Measurements from ENCODE around the gene KANK2. TPM values are rescaled to one million over a fixed set of nuclear protein-coding genes. Genes with fewer than 3 reads are reported as not detected.
"Not testable (repeated sequence)": the region's sequence is repeated elsewhere in the genome, so short reads cannot be mapped to it uniquely, and the experiment has no call there.

Gene KANK2
- total and polyA plus RNA-seq, 2 experiments from 2014 or later: 15.9 to 65.4 TPM

GRCh38 chr19:11140896-11141295, 56.4 kb downstream of the KANK2 start (continued):
- TF ChIP-seq EZH2phosphoT487 (IDR thresholded peaks at IDR 0.05; ENCODE audit: unreplicated experiment): no peak
- no peak for TF ChIP-seq STAT1 (IDR thresholded peaks at IDR 0.05; ENCODE audit: unreplicated experiment)
- TF ChIP-seq, protein P1, sequence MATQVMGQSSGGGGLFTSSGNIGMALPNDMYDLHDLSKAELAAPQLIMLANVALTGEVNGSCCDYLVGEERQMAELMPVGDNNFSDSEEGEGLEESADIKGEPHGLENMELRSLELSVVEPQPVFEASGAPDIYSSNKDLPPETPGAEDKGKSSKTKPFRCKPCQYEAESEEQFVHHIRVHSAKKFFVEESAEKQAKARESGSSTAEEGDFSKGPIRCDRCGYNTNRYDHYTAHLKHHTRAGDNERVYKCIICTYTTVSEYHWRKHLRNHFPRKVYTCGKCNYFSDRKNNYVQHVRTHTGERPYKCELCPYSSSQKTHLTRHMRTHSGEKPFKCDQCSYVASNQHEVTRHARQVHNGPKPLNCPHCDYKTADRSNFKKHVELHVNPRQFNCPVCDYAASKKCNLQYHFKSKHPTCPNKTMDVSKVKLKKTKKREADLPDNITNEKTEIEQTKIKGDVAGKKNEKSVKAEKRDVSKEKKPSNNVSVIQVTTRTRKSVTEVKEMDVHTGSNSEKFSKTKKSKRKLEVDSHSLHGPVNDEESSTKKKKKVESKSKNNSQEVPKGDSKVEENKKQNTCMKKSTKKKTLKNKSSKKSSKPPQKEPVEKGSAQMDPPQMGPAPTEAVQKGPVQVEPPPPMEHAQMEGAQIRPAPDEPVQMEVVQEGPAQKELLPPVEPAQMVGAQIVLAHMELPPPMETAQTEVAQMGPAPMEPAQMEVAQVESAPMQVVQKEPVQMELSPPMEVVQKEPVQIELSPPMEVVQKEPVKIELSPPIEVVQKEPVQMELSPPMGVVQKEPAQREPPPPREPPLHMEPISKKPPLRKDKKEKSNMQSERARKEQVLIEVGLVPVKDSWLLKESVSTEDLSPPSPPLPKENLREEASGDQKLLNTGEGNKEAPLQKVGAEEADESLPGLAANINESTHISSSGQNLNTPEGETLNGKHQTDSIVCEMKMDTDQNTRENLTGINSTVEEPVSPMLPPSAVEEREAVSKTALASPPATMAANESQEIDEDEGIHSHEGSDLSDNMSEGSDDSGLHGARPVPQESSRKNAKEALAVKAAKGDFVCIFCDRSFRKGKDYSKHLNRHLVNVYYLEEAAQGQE (IDR thresholded peaks at IDR 0.05; ENCODE audit: unreplicated experiment): no peak

DNA sequence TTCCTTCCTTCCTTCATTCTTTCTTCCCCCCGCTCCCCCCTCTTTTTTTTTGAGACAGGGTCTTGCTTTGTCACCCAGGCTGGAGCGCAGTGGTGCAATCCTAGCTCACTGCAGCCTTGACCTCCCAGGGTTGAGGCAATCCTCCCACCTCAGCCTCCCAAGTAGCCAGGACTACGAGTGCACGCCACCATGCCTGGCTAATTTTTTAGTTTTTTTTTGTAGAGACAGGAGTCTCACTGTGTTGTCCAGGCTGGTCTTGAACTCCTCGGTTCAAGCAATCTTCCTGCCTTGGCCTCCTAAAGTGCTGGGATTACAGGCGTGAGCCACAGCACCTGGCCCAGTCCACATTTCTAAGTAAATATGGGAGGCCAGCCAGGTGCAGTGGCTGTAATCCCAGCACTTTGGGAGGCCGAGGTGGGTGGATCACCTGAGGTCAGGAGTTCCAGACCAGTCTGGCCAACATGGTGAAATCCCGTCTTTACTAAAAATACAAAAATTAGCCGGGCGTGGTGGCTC, 57.3 kb downstream of the KANK2 start:
- H3K79me2 ChIP-seq (replicated peaks; ENCODE audit: insufficient read depth); H2AFZ ChIP-seq; H3K4me3 Mint-ChIP-seq; H3K9me2 ChIP-seq (ENCODE audit: insufficient read depth); DNase-seq (ENCODE audit: low spot score); H3K36me3 ChIP-seq (ENCODE audit: insufficient read depth); H3K36me3 Mint-ChIP-seq (ENCODE audit: low read depth); H3K4me2 ChIP-seq; H3K27ac ChIP-seq (ENCODE audit: low read depth); H3K27ac Mint-ChIP-seq; ATAC-seq; H3K4me3 ChIP-seq; H3K9me3 Mint-ChIP-seq; H4K20me1 ChIP-seq (replicated peaks; ENCODE audit: insufficient read depth); H3K27me3 ChIP-seq (ENCODE audit: insufficient read depth): not testable (repeated sequence)
- peaks cover 23% of the 10 kb centered on the region for H3K4me1 Mint-ChIP-seq
- H3F3A ChIP-seq (replicated peaks; ENCODE audit: low read depth): peaks cover 34% of the 10 kb centered on the region
- H3K27me3 Mint-ChIP-seq (ENCODE audit: insufficient read depth, low read depth, poor library complexity): peaks cover 21% of the 10 kb centered on the region
- peaks cover 39% of the 10 kb centered on the region for H3K4me1 ChIP-seq (ENCODE audit: insufficient read depth)

DNA sequence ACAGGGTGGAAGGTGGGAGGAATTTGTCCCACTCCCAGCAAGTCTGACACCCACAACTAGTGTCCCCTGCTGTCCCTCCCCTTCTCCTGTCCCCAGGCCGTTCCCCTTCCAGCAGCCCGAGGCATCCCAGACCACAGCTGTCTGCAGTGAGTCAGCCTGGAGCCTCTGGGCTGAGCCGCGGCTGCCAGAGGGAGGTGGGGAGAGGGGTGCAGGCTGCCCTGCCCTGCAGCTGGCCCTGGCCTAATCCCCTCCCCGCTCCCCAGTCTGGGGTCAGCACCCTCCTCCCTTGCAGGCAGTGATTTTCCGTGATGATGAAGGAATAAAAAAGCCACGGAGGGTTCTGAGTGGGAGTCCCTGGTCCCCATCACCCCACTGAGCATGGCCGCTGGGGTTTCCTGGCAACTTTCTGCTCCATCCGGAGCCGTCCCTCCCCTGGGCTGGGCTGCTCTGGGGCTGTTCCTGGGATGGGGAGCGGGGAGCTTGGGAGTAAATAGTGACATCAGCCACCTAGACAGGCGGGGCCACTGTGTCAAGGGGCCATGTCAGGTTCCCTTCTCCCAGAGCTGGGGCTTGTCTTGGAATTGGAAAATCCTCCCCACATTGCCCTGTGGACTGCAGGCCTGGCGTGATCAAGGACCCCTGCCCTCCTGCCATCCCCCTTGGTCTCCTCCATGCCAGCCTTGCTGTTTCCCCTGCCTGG, 58.6 kb downstream of the KANK2 start:
- Histone ChIP-seq H3F3A (replicated peaks; ENCODE audit: low read depth) (peaks cover 35% of the 10 kb centered on the region), H3K4me1 (ENCODE audit: insufficient read depth) (peaks cover 35% of the 10 kb centered on the region), H3K4me2 (peak overlapping the region; percentile 55; the same call in 1 of the 2 replicates), H3K9me2 (ENCODE audit: insufficient read depth) (no peaks in the 10 kb centered on the region), H3K36me3 (ENCODE audit: insufficient read depth) (no peaks in the 10 kb centered on the region), H2AFZ (no peak overlapping the region), H3K79me2 (replicated peaks; ENCODE audit: insufficient read depth) (no peaks in the 10 kb centered on the region), H3K27ac (ENCODE audit: low read depth) (0 out of 2 replicates have a peak overlapping the region, but pooled peaks have one; percentile 19), H4K20me1 (replicated peaks; ENCODE audit: insufficient read depth) (no peaks in the 10 kb centered on the region; the same call in 1 of the 2 replicates), H3K4me3 (no peak overlapping the region), H3K27me3 (ENCODE audit: insufficient read depth) (no peaks in the 10 kb centered on the region)
- Mint-ChIP-seq H3K4me3 (no peak overlapping the region), H3K4me1 (peaks cover 23% of the 10 kb centered on the region), H3K36me3 (ENCODE audit: low read depth) (peaks cover 4% of the 10 kb centered on the region; the same call in 2 of the 3 replicates), H3K9me3 (peaks cover 6% of the 10 kb centered on the region; the same call in 1 of the 3 replicates), H3K27ac (no peak overlapping the region), H3K27me3 (ENCODE audit: insufficient read depth, low read depth, poor library complexity) (peaks cover 26% of the 10 kb centered on the region)
- TF ChIP-seq POLR2AphosphoS5 (IDR thresholded peaks at IDR 0.05; ENCODE audit: low read depth) (0 out of 2 replicates have a peak, but pooled peaks have one; percentile 15), ZNF331 (CRISPR knock-in tag; IDR thresholded peaks at IDR 0.05; ENCODE audit: low read depth) (no peak)
- peak; percentile 52 for DNase-seq (ENCODE audit: low spot score)
- ATAC-seq: peak; percentile 39

All from GM23338 (cell line).